NCI-H1436 treated with DMSO at 0.1 percent for 48 hours (cell line): ENCODE measurements around the gene LRIT1.

Source experiments
- DNase-seq: peaks from one replicate; lab custom pipeline; 2025; lab: John Stamatoyannopoulos, UW

Gene LRIT1

GRCh38 chr10:84254552-84255478 lies 13.5 kb upstream of the LRIT1 start:
- no peak for DNase-seq

- no peak for DNase-seq
Measured at GRCh38 chr10:84248794-84249193, 7.4 kb upstream of the LRIT1 start.

GRCh38 chr10:84247496-84247895 lies 6.2 kb upstream of the LRIT1 start:
- no peak for DNase-seq

GRCh38 chr10:84244651-84245270 lies 3.4 kb upstream of the LRIT1 start, which contains the start of gene RGR:
Gene RGR (plus strand): TSS chr10:84245053. CDS start chr10:84245091, 38 bp downstream.
- DNase-seq, result no peak

GRCh38 chr10:84243759-84244158 lies 2.4 kb upstream of the LRIT1 start:
- DNase-seq, result no peak

GRCh38 chr10:84238909-84239308 lies 2.4 kb downstream of the LRIT1 start:
- DNase-seq, result no peak

- no peak for DNase-seq
Measured at GRCh38 chr10:84237199-84238051, 3.9 kb downstream of the LRIT1 start.

GRCh38 chr10:84236807-84237198 lies 4.5 kb downstream of the LRIT1 start:
- DNase-seq, result no peak

- no peak for DNase-seq
Measured at GRCh38 chr10:84235096-84235495, 6.2 kb downstream of the LRIT1 start.

- no peak for DNase-seq
Measured at GRCh38 chr10:84234479-84234878, 6.9 kb downstream of the LRIT1 start.

- DNase-seq, result no peak
Measured at GRCh38 chr10:84233940-84234339, 7.4 kb downstream of the LRIT1 start.

- no peak for DNase-seq
Measured at GRCh38 chr10:84232376-84232775, 9.0 kb downstream of the LRIT1 start.

- no peak for DNase-seq
Measured at GRCh38 chr10:84230359-84230758, 11.0 kb downstream of the LRIT1 start.

GRCh38 chr10:84227810-84228209 lies 13.5 kb downstream of the LRIT1 start:
- no peak for DNase-seq

GRCh38 chr10:84226616-84227015 lies 14.7 kb downstream of the LRIT1 start:
- DNase-seq, result no peak

GRCh38 chr10:84225427-84226173 lies 15.7 kb downstream of the LRIT1 start, which contains the start of gene LRIT2:
Gene LRIT2 (minus strand): TSS chr10:84225544. CDS start chr10:84225520, 24 bp downstream.
- no peak for DNase-seq

GRCh38 chr10:84224411-84225028 lies 16.8 kb downstream of the LRIT1 start:
- DNase-seq, result no peak

- DNase-seq, result no peak
Measured at GRCh38 chr10:84221916-84222315, 19.4 kb downstream of the LRIT1 start.

- DNase-seq, result no peak
Measured at GRCh38 chr10:84217746-84218145, 23.6 kb downstream of the LRIT1 start.

GRCh38 chr10:84216834-84217233 lies 24.5 kb downstream of the LRIT1 start:
- DNase-seq, result no peak

GRCh38 chr10:84214612-84215235 lies 26.6 kb downstream of the LRIT1 start:
- no peak for DNase-seq
